Measurements from ENCODE around the gene COL4A1.
"Not testable (repeated sequence)": the region's sequence is repeated elsewhere in the genome, so short reads cannot be mapped to it uniquely, and the experiment has no call there.

COL4A1 gene

DNA sequence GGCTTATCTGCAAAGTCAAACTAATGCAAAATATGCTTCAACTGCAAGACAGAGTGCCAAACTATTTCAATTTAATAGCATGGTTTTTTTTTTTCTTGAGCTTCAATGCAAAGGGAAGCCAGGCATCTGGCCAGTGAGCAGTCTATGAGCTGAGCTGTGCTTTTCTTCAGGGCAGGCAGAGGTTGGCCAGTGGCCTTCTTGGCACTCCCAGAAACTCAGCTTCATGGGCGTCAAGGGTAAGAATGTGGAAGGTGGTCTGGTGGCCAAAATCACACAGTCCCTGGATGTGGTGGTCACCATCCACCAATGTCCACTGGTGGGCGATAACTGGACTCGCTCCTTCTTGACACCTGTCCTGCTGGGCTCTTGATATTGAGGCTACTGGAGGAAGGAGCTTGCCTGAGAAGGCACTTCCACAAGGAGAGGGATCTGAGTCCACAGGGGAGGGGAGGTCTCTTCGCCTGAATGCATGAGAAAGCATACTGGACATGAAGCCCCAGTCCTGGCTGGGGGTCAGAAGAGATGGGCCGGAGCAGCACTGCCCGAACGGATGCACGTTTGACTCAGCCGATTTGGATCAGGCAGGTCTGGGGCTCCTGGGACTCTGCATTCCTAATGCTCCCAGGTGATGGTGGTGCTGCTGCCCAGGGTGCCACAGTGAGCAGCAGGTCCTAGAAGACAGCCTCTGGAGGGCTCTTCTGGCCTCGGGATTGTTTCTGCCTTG is 17.2 kb upstream of the COL4A1 start:
- DNase-seq (ENCODE audit: extremely low read depth in 1 of 2, low read depth in 1 of 2) = no peak

DNA sequence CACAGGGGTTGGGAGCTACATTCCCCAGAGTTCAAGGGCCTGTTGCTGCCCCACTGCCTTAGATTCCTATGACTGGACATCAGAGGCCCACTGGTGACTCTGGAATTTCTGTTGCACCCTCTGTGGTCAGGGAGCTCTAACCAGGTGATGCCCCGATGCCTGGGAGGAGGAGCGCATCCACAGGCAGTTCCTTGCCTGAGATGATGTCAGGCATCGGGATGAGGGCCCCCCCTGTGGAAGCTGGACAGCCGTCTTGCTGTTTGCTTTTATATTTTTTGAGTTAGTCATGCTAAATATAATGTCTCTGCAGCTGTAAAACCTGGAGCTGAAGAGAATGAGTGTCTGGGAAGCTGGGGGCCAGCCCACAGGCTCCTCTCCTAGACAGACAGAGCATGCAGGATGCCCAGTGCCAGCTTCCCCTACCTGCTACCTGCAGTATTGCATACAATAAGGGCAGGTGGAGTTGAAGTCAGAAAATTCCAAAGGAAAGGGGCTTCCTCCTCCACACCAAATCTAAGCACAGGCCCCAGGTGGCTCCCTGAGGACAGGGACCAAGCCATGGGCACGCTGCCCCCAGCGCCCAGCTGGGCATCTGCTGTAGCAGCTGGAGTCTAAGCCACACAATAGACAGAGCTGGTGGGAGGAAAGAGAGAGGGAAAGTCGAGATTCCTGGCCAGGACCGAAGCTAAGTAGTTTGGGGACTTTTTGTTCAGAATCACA is 16.4 kb upstream of the COL4A1 start:
- DNase-seq (ENCODE audit: extremely low read depth in 1 of 2, low read depth in 1 of 2) = no peak

DNA sequence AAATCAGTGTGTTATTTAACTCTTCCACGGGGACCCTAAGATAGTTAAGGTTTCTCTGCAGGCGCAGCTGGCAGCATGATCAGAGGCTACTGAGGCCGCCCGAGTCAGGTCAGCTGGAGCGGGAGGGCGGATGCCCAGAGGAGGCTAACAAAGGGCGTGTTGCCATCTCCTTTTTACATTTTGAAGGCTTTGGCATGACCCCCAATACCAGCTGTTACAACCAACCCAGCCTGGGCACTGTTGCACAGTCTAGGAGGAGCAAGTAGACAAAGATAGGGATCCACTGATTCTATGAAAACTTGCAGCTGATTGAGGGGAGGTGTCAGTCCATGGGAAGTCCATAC is 15.8 kb upstream of the COL4A1 start:
- DNase-seq (ENCODE audit: extremely low read depth in 1 of 2, low read depth in 1 of 2) = no peak

DNA sequence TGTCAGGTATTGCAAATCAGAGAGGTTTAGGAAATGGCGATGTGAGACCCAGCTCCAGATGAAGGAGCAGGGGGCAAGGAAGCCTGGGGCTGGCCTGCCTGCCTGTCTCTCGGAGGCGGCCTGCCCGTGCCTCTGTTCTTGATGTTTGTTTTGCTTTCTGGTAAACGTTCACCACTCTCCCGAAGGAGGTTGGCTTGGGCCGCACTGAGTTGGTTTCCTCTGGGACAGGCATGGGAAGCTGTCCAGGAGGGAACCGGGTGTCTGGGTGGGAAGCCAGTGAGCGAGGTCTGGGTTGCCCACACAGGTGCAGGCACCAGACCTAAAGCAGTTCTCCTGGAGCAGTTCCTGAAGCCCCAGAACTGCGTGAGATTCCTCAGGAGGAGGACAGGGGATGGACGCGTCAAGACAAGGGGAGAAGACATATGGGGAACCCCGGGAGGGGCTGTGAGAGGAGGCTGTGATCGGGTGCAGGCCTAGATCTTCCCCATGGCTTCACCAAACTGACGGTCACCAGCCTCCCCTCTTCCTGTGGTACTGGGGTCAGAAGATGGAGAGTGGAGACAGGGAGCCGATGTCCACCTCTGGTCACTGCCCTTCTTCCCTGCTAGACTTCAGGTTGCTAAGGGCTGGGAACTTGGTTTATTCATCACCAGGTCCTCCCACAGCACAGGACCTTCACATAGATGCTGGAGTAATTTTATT is 15.3 kb upstream of the COL4A1 start:
- DNase-seq (ENCODE audit: extremely low read depth in 1 of 2, low read depth in 1 of 2) = no peak

DNA sequence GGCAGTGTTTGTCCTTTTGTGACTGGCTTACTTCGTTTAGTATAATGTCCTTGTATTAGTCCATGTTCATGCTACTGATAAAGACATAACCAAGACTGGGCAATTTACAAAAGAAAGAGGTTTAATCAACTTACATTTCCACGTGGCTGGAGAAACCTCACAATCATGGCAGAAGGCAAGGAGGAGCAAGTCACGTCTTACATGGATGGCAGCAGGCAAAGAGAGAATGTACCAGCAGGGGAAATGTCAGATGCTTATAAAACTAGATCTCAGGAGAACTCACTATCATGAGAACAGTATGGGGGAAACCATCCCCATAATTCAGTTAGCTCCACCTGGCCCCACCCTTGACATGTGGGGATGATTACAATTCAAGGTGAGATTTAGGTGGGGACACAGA is 14.6 kb upstream of the COL4A1 start:
- DNase-seq (ENCODE audit: extremely low read depth in 1 of 2, low read depth in 1 of 2) = not testable (repeated sequence)

DNA sequence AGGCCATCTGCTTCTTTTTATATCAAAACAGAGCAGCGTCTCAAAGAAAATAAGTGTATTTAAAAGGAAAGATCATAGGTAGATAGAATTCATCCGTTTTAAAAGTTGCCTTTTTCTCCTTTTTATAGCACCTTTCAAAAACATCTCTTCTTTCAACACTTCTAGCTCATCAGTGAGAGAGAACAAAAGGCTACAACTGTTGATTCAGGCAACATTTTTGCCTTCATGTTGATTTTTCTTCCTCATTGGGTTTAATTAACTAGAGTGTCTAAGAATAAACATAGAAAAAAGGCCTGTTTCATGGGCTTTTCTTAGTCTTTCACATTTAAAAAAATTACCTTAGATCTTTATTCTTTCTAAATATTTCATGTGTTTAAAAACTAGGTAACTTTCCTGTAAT is 13.7 kb upstream of the COL4A1 start:
- DNase-seq (ENCODE audit: extremely low read depth in 1 of 2, low read depth in 1 of 2) = no peak

DNA sequence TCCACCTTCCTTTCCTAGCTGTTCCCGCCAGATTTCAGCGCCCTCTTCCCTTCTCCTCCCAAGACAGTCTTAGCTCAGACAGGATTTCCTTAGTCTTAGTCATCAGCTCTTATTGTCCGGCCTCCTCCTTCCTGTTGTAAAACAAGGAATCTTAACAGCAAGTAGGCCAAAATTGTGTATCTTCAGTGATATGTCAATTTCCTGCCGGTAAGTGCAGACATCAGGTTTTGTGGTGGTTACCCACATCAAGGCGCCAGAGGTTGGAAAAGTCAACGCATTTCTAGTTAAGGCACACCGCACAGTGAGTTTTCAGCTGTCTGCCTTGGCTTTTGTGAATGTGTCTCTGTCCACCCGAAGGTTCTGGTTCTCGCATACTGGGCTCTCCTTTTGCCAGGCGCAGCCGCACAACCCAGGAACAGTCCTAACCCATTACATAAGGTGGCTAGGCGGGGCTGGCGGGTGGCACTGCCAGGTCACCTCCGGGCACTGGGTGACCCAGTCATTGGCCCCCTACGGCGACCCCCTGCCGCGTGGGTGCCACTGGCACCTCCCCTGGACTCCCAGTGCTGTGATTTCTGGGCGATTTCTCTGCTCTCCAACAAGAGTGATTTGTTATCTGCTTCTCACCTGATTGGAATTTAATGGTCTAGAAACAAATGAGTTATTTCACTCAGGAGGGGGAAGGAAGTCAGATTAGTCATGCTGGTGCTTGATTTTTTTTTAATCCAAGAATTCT is 13.0 kb upstream of the COL4A1 start:
- DNase-seq (ENCODE audit: extremely low read depth in 1 of 2, low read depth in 1 of 2) = peak in 1 of 2 donors; percentile 19

DNA sequence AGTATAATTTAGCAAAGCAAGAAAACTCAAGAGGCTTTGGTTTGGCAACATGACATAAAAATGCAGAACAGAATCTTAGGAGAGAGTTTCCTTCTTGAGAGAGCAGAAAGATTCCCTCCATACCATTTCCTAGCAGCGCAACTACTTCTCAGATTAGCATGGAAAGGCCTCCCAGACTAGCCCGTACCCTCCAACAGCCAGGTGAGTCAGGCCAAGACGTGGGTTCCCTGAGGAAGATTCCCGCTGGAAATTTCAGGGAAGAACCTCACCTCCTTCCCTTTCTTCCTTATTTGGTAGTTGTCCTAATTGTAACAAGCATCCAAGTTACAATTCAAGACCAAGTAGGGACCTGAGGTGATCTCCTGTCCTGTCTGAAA is 12.4 kb upstream of the COL4A1 start:
- no peak for DNase-seq (ENCODE audit: extremely low read depth in 1 of 2, low read depth in 1 of 2)

DNA sequence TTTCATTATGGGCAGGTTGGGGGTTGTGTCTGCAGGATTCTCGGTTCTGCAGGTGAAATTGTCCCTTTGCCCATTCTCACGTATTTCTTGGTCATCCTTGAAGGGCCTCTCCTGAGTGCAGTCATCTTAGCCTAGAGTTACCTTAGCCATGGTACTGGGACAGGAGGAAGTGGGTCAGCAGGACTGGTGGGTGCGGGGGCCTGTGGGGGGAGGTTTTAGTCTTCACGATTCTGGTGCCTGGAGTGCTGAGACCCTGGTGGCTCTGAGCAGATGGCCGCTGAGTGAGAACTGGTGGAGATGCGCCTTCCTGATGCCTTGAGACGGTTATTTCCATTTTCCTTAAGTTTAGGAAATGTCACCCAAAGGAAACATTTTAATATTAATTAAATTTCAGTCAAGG is 12.0 kb upstream of the COL4A1 start:
- no peak for DNase-seq (ENCODE audit: extremely low read depth in 1 of 2, low read depth in 1 of 2)

DNA sequence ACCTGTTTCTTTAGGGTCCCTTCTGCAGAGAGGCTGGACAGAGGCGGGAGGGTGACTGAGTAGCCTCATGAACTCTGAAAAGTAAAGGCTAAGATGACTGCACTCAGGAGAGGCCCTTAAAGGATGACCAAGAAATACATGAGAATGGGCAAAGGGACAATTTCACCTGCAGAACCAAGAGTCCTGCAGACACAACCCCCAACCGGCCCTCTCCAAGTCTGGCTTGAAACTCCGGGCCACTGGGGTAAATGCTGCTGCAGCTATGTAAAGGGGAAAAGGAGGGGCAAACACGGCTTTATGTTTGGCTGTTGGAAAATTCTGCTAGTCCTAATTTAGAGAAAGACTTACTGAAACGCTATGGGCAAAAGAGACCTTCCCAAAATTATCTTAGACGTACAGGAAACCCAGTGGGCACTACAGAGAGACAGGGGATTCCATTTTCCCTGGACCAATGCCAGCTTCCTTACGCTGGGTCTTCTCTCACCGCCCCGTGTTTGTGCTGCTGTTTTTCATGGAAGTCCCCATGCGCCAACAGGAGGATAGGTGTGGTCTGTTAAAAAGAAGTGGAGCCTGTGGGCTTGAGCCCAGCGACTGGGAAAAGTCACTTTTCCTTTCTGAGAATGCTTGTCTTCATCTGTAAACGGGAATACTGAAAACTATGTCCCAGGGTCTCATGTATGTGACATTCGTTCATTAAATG is 10.7 kb upstream of the COL4A1 start:
- DNase-seq (ENCODE audit: extremely low read depth in 1 of 2, low read depth in 1 of 2) = no peak

DNA sequence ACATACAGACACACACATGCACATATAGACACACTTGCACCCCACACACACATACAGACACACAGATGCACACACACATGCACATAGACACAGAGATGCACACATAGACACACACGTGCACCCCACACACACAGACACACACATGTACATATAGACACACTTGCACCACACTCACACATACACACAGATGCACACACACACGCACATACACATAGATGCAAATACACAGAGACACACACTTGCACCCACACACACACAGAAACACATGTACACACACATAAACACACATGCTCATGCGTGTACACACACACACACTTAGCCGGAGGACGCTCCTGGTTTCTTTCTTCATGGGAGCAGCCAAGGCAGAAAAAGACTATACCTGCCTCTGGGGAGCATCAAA is 10.1 kb upstream of the COL4A1 start:
- DNase-seq (ENCODE audit: extremely low read depth in 1 of 2, low read depth in 1 of 2) = no peak

DNA sequence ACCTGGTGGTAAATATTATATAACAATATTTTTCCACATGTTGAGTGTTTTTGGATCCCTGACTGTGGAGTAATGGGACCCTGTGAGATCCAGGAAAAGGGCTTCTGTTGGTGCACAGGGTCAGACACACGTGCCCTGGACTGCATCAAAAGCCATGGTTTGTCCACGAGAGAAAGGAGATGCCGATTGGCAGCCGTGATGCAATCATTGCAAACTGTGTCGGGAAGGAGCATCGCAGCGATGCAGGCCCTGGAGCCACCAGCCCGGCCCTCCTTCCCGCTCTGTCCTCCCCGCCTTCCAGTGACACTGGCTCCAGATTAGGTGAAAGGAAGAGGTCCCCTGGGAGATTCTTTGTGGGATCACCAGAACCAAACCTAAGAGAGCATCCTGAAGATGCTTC is 9.2 kb upstream of the COL4A1 start:
- no peak for DNase-seq (ENCODE audit: extremely low read depth in 1 of 2, low read depth in 1 of 2)

DNA sequence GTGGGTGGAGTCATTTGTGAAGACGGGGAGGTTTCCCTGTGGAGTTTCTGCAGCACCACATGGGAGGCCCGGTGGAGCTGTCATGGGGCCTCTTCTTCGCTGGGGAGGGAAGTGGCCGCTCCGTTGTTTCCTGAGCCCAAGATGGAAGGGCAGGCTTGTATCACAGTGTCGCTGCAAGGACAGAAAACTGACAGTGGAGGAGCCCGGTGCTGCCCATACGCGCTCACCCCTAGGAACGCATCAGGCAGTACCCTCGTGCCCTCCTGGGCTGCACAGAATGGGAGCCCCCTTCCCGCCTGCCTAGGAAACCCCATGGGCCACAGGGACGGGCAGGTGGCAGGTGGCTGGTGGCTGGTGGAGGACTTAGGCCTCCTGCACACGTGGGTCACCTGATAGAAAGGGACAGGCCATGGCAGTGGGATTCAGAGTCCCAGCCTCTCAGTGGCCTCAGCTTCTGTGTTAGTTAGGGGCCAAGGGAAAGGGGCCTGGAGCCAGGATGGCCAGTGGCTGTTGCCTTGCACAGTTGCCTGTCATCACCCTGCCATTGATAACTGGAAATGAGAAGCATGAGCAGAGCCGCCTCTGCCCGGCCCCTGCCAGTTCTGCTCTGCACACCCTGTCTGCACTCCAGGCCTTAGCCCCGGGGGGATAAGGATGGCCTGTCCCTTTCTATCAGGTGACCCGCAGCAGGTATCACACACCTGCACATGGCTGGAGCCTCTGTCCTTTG is 7.7 kb upstream of the COL4A1 start:
- no peak for DNase-seq (ENCODE audit: extremely low read depth in 1 of 2, low read depth in 1 of 2)

DNA sequence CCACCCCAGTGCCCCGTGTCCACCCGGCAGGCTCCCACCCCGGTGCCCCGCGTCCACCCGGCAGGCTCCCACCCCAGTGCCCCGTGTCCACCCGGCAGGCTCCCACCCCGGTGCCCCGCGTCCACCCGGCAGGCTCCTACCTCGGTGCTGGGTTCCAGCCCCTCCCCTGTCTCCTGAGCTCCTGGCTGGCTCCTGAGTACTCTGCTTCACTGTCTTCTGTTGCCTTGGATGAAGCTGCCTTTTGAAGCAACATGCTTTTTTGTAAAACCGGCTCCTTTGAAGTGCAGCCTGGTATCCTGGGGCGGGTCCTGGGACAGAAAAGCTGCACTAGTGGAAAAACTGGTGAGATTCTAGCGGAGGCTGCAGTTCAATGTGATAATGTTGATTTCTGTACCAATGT is 6.8 kb upstream of the COL4A1 start:
- DNase-seq (ENCODE audit: extremely low read depth in 1 of 2, low read depth in 1 of 2) = not testable (repeated sequence)

DNA sequence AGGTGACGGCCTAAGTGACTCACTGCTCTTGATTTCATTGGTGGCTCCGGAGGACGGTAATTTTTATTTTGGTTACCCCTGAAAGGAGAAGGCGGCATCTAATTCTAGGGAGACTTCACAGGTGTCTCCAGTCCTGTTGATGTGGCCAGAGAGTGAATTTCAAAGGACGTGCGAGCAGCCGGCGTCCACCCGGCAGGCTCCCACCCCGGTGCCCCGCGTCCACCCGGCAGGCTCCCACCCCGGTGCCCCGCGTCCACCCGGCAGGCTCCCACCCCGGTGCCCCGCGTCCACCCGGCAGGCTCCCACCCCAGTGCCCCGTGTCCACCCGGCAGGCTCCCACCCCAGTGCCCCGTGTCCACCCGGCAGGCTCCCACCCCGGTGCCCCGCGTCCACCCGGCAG is 6.3 kb upstream of the COL4A1 start:
- not testable (repeated sequence) for DNase-seq (ENCODE audit: extremely low read depth in 1 of 2, low read depth in 1 of 2)

DNA sequence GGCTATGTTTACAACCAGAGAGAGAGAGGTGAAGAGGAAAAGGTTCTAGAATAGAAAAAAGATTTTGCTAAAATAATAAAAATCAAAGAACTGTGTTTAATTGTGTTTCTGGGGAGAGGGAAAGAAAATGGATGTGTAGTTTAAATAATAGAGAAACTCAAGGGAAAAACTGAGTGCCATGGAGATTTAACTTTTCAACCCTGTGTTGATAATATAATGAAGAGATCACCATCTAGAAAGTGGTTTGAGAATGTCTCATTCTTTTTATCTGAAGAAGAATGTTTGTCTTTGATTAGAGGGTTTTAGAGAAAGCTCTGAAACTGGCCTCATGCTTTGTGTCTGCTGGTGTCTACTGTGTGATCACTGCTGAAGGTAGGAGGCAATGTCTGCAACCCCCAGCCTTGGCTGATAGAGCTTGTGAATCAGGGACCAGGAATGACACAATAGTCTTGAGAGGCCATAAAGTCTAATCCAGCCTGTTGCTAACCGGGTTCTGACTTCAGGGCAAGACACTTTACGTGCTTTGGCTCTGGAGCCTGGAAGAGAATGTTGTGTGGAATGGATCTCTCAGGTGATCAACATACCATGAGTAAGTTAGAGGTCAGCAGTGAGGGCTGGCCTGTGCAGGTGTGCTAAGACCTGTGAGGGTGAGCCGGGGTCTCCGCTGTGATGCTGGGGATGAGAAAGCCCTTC is 5.5 kb upstream of the COL4A1 start:
- DNase-seq (ENCODE audit: extremely low read depth in 1 of 2, low read depth in 1 of 2) = no peak

DNA sequence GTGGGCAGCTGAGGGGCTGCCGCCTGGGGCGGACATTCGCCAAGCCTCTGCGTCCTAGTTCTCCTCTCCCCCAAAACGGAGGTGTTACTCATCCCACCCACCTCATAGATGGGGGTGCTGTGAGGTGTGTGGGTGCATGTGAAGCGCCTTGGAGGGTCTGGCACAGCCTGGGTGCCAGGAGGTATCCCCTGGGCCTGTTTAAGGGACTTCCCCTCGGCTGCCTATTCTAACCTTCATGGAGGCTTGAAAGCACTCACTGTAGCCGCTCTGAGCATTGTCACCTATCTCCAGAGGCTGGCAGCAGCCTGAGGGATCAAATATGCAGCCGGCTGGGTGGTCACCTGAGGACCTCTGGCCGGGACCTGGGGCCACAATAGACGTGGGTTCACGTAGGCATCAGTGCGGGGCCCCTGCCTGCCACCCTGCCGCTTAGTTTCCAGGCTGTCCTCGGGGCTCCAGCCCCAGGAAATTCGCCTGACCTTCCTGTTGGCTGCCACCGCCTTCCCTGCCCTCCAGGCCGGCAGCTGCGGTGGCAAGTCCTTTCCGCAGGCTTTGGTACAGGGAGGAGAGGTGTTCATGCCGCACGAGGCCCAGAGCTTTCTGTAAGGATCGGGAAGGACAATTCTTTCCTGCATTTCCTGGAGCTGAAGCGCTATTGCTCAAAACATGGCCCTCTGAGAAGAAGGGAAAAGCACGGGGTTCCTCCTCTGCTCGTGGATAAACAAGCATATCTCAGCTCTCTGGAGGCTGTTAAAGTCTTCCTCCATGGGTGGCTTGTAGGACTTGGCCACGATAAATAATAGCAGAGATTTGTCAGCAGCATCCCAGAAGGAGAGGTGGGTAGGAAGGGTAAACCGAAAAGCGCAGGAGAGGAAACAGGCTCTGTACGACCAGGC is 4.7 kb upstream of the COL4A1 start:
- no peak for DNase-seq (ENCODE audit: extremely low read depth in 1 of 2, low read depth in 1 of 2)

DNA sequence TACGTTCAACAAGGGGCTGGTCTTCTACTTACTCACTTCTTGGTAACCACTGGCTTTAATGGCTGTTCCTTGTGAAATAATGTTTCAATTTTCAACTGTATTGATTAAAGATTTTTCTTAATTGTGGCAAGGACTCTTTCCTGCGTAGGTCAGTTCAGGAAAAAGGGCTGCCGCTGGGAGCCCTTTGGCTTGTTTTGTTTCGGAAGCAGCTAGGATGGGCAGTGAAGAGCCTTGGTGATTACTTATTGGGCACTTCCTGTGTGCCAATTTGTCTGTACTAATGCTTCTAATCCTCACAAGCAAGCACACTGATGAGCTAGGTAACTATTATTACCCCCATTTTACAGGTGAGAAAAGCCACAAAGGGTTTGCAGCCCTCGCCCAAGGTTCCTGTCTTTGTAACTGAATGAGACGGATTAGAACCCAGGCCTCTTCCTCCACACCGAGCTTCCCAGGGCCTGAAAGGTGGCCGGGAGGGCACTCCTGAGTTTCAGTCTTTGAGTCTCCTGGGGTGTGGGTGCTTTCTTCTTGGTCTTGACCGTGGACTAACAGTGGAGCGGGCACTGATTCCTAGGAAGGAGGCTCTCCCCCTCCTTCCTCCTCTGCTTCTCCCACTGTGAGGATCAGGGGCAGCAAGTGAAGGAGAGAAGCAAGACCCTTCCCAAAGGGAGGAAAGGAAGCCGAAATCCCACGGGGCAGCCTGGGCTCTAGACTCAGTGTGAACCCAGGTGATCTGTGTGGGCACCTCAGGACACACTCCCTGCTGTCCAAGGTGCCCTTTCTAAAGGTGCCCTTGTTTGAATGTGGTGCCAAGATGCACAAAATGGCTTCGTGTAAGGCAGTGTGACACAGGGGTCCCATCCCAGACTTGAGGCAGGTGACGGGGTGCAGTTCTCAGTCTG is 3.8 kb upstream of the COL4A1 start:
- DNase-seq (ENCODE audit: extremely low read depth in 1 of 2, low read depth in 1 of 2) = no peak

Data from stimulated activated CD8-positive, alpha-beta memory T cell treated with anti-CD3 and anti-CD28 coated beads, Interleukin-7, amount 100 ng/mL, for 48 hours (primary cell).